Calu3 (cell line): ENCODE data around the gene SLC48A1. TPM values are rescaled to one million over a fixed set of nuclear protein-coding genes. Genes with fewer than 3 reads are reported as not detected.

Source experiments
- BruUV-seq: library from RNA; stranded (reverse); fragments of 400-500 nt; replicated peaks from 2 replicates; lab custom pipeline; 2021; lab: Mats Ljungman, UMichigan
- CTCF ChIA-PET: fragments of 300-600 bp; sonication (Branson Sonifier 250); formaldehyde crosslinking; loops from one replicate; lab custom pipeline; 2022; ENCODE audit warnings: antibody characterized with exemption; lab: Charles Lee
- DNase-seq: peaks from one replicate; pipeline ENCODE4 v3.0.0; 2022
- H3K27ac Mint-ChIP-seq: one replicate; pipeline ENCODE4 v1.8.0; 2022; ENCODE audit warnings: mixed read lengths; ENCODE audit not compliant: unreplicated experiment
- H3K27me3 Mint-ChIP-seq: one replicate; pipeline ENCODE4 v1.8.0; 2022; ENCODE audit warnings: mixed read lengths; ENCODE audit not compliant: unreplicated experiment
- H3K36me3 Mint-ChIP-seq: one replicate; pipeline ENCODE4 v1.8.0; 2022; ENCODE audit warnings: mild to moderate bottlenecking, moderate library complexity, mixed read lengths; ENCODE audit not compliant: insufficient read depth, unreplicated experiment
- H3K4me1 Mint-ChIP-seq: one replicate; pipeline ENCODE4 v1.8.0; 2022; ENCODE audit warnings: mild to moderate bottlenecking, low read depth, mixed read lengths; ENCODE audit not compliant: unreplicated experiment
- H3K4me3 Mint-ChIP-seq: one replicate; pipeline ENCODE4 v1.8.0; 2022; ENCODE audit warnings: mild to moderate bottlenecking, low read depth, moderate library complexity, mixed read lengths; ENCODE audit not compliant: unreplicated experiment
- H3K9me3 Mint-ChIP-seq: one replicate; pipeline ENCODE4 v1.8.0; 2022; ENCODE audit warnings: low read depth, mixed read lengths; ENCODE audit not compliant: unreplicated experiment
- CTCF ChIP-seq: fragments of 200-600 bp; IDR thresholded peaks from one replicate; pipeline ENCODE4 v1.8.0; 2022; ENCODE audit warnings: antibody characterized with exemption; ENCODE audit not compliant: unreplicated experiment
- intact Hi-C: fragments of 100-400 bp; cut with micrococcal nuclease; formaldehyde crosslinking; loops from one replicate; pipeline ENCODE4 v1.10.0; 2022; ENCODE audit not compliant: unreplicated experiment
- total RNA-seq: library from RNA; stranded (reverse); gene quantifications from 2 replicates; pipeline ENCODE4 v1.2.3, GENCODE V29; 2022

SLC48A1 gene
- total RNA-seq, 1 experiment from 2014 or later: 17.2 TPM

DNA sequence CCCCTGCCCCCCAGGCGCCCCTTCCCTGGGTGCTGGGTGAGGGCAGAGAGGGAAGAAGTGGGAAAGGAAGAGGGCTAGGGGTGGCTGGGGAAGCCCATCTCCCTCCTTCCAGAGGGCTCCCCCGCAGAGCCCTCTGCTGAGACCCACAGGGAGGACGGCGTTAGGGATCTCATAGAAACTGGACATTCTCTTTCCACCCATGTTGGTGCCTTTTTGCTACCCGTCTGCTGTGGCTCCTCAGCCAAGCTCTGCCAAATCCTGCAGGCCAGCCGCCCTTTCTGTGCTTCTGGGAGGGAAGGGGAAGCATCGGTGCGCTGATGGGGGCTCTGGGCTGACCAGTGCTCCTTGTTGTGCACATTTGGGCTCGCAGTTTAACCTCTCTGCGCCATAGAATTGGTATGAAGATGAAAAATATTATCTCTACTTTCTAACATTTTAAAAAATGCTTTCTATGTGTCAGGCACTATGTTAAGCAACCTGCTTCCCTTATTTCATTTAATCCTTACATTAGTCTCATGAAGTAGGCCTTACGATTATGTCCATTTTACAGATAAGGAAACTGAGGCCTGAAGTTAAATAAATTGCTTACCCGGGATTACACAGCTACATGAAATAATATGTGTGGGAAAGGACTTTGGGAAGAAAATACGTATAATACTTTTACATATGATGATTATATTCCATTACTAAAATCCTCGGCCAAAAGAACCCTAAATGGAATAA, 981 bp downstream of the SLC48A1 start:
- H3K27ac Mint-ChIP-seq: no peak overlapping the region
- CTCF ChIA-PET: interaction anchor here (1.1 kb wide), 1 partner anchor 65 kb away, joined by 3 read pairs; no protein-coding TSS in a partner anchor
- peaks cover 9% of the 10 kb centered on the region for H3K4me1 Mint-ChIP-seq
- H3K27me3 Mint-ChIP-seq: no peaks in the 10 kb centered on the region
- H3K4me3 Mint-ChIP-seq: peak overlapping the region; percentile 86
- no peak for DNase-seq
- H3K9me3 Mint-ChIP-seq: no peaks in the 10 kb centered on the region
- no TSS peak for BruUV-seq
- H3K36me3 Mint-ChIP-seq: peaks cover 23% of the 10 kb centered on the region
- no peak for TF ChIP-seq CTCF
- intact Hi-C loops: no loop called here

DNA sequence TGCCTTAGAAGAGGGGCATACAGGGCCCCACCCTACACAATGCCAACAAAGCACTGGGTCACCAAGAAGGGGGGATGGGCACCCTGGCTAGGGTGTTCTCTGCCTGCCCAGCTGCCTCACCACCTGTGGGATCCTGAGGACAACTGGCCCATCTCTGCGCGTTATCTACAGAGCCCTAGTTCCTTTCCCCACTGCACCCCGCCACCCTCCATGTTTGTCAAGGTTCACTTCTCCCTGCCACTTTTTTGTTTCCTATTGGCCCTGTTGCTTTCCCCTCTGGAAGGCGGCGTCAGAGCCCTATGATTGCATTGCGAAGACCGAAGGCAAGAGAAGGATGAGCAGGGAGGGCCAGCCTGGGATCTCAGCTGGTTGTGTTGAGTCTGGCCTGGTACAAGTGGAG, 1.6 kb downstream of the SLC48A1 start:
- peaks cover 9% of the 10 kb centered on the region for H3K4me1 Mint-ChIP-seq
- H3K4me3 Mint-ChIP-seq: no peak overlapping the region
- no peaks in the 10 kb centered on the region for H3K9me3 Mint-ChIP-seq
- intact Hi-C loops: loop anchor here (5.0 kb wide), 1 partner anchor 63 kb away; no protein-coding TSS in a partner anchor
- TF ChIP-seq CTCF: no peak
- H3K36me3 Mint-ChIP-seq: peaks cover 27% of the 10 kb centered on the region
- no peak for DNase-seq
- CTCF ChIA-PET: interaction anchor here (1.5 to 5.0 kb wide), 2 partner anchors 8 to 32 kb away, joined by 4 to 21 read pairs; no protein-coding TSS in a partner anchor
- BruUV-seq: TSS peak; percentile 49
- H3K27me3 Mint-ChIP-seq: no peaks in the 10 kb centered on the region
- no peak overlapping the region for H3K27ac Mint-ChIP-seq

DNA sequence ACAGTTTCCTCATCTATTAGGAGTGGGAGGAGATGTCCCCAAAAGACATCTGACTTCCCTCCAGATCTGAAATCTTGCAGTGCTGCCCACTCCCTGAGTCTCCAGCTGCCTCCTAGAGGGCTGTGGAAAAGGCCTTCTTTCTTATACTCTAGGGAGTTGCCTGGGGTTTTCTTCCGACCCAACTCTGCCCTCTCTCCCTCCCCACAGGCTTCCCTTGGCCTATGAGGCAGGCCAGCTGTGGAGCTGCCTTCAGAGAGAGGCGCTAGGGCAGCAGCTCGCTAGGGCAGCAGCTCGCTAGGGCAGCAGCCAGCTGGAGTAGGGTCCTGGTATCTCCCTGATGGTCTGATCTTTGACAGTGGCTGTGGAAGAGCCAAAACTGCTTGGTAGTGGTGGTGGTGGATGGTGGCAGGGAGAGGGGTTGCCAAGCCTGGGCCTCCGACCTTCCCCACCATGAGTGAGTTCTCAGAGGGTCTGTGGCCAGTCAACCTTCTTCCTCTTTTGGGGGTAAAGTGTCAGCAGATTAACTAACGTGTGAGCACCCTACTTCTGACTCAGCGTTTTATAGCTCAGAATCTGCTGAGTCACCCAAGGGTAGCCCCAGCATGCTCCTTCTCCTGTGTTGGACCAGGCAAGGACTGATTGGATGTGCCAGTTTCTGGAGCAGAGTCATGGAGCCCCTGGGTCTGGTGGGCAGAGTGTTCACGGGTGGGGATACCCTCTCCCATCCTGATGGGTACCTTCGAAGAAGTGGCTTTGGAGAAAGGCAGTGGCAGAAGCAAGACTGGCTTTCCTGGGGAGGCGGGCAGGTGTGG, 2.3 kb downstream of the SLC48A1 start:
- H3K36me3 Mint-ChIP-seq: peaks cover 27% of the 10 kb centered on the region
- H3K27me3 Mint-ChIP-seq: no peaks in the 10 kb centered on the region
- intact Hi-C loops: loop anchor here (5.0 kb wide), 1 partner anchor 62 kb away; no protein-coding TSS in a partner anchor
- no peak for DNase-seq
- peaks cover 9% of the 10 kb centered on the region for H3K4me1 Mint-ChIP-seq
- no peaks in the 10 kb centered on the region for H3K9me3 Mint-ChIP-seq
- TF ChIP-seq CTCF: no peak
- H3K4me3 Mint-ChIP-seq: no peak overlapping the region
- CTCF ChIA-PET: interaction anchor here (1.0 to 5.0 kb wide), 3 partner anchors 8 to 33 kb away, joined by 3 to 21 read pairs (median 4); partner anchors contain the start of gene RAPGEF3
- H3K27ac Mint-ChIP-seq: no peak overlapping the region
- BruUV-seq: no TSS peak

DNA sequence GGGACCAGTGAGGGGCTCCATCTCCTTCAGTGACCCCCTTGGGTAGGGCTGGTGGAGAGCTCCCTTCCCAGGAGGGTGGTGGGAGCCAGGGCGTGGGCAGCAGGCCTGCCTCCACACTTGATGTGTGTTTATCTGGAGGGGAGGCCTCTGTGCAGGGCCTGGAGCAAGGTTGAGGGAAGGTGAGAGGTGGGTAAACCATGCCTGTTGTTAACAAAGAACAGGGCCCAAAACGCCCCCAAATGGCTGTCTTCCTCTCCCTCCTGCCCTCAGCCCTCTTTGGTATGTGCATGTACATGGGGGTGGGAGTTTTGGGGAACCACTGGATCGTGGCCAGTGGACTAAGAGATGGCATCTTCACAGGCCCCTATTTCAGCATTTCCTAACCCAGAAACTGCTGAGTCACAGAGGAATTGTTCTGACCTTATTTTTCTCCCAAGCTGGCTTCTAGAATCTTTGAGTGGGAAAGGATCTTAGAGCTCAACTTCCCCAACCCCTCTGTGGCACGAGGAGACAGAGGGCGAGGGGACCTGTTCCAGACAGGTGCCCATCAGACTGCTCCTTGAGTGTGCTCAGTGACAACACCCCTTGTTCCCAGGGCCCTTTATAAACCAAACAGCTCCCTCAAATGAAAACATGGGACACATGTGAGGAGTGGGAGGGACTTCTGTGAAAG, 3.6 kb downstream of the SLC48A1 start:
- no peak overlapping the region for H3K27ac Mint-ChIP-seq
- TF ChIP-seq CTCF: no peak
- H3K36me3 Mint-ChIP-seq: peaks cover 29% of the 10 kb centered on the region
- no peaks in the 10 kb centered on the region for H3K9me3 Mint-ChIP-seq
- DNase-seq: no peak
- H3K4me3 Mint-ChIP-seq: no peak overlapping the region
- no TSS peak for BruUV-seq
- CTCF ChIA-PET: interaction anchor here (5.0 kb wide), 1 partner anchor 34 kb away, joined by 21 read pairs; no protein-coding TSS in a partner anchor
- intact Hi-C loops: loop anchor here (5.0 kb wide), 1 partner anchor 61 kb away; no protein-coding TSS in a partner anchor
- H3K27me3 Mint-ChIP-seq: no peaks in the 10 kb centered on the region
- peaks cover 9% of the 10 kb centered on the region for H3K4me1 Mint-ChIP-seq
